Thoracic aorta (tissue), 2 donors: Measurements from ENCODE around the gene RAPSN. TPM values are rescaled to one million over a fixed set of nuclear protein-coding genes. Genes with fewer than 3 reads are reported as not detected.

Experiments used
- ATAC-seq: fragments of 150-250 bp; one replicate; pipeline ENCODE4 v1.8.0; 2017; ENCODE audit warnings: low read depth; ENCODE audit not compliant: insufficient number of reproducible peaks, low FRiP score
- DNase-seq: peaks from one replicate; pipeline ENCODE4 v3.0.0-alpha.2; 2020; ENCODE audit warnings: low spot score
- H3K27ac ChIP-seq, 2 donors: fragments of 200-600 bp; sonication (generic); 1 replicate in 1 of 2; 2 replicates in 1 of 2; pipeline ENCODE4 v1.5.1; 2016; ENCODE audit warnings: mild to moderate bottlenecking in 2 of 2, moderate library complexity in 2 of 2
- H3K27me3 ChIP-seq: fragments of 200-600 bp; sonication (generic); replicated peaks from 2 replicates; pipeline ENCODE4 v1.6.0; 2016; ENCODE audit warnings: mild to moderate bottlenecking; ENCODE audit not compliant: insufficient read depth
- H3K36me3 ChIP-seq: fragments of 200-600 bp; sonication (generic); one replicate; pipeline ENCODE4 v1.5.1; 2016
- H3K4me1 ChIP-seq, 2 donors: fragments of 200-600 bp; sonication (generic); 1 replicate in 1 of 2; 2 replicates in 1 of 2; pipeline versions ENCODE4 v1.5.1 to v1.6.0; 2016; ENCODE audit warnings: low read depth in 2 of 2, mild to moderate bottlenecking in 1 of 2; ENCODE audit not compliant: control insufficient read depth in 1 of 2
- H3K4me3 ChIP-seq: fragments of 200-600 bp; sonication (generic); 2 replicates; pipeline ENCODE4 v1.5.1; 2016; ENCODE audit warnings: mild to moderate bottlenecking
- H3K9me3 ChIP-seq: fragments of 200-600 bp; sonication (generic); 2 replicates; pipeline ENCODE4 v1.5.1; 2016
- total RNA-seq, 2 donors: library from RNA; depleted of rRNA; stranded (reverse); fragments of >200 nt; gene quantifications; one replicate each; pipeline versions ENCODE4 v1.1.0 to v1.2.3, GENCODE V29; 2016
- TF ChIP-seq, protein P1 (sequence below): fragments of 200-600 bp; sonication (generic); IDR thresholded peaks from one replicate; pipeline ENCODE4 v1.5.1; 2019; ENCODE audit warnings: antibody characterized with exemption

RAPSN gene
- total RNA-seq, 2 donors from 2014 or later, result 0.41 TPM; not detected in 1

- TF ChIP-seq, protein P1, sequence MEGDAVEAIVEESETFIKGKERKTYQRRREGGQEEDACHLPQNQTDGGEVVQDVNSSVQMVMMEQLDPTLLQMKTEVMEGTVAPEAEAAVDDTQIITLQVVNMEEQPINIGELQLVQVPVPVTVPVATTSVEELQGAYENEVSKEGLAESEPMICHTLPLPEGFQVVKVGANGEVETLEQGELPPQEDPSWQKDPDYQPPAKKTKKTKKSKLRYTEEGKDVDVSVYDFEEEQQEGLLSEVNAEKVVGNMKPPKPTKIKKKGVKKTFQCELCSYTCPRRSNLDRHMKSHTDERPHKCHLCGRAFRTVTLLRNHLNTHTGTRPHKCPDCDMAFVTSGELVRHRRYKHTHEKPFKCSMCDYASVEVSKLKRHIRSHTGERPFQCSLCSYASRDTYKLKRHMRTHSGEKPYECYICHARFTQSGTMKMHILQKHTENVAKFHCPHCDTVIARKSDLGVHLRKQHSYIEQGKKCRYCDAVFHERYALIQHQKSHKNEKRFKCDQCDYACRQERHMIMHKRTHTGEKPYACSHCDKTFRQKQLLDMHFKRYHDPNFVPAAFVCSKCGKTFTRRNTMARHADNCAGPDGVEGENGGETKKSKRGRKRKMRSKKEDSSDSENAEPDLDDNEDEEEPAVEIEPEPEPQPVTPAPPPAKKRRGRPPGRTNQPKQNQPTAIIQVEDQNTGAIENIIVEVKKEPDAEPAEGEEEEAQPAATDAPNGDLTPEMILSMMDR, result no peak
- DNase-seq (no peak), ATAC-seq (no peak)
- Histone ChIP-seq H3K27me3 (no peaks in the 10 kb centered on the region), H3K27ac (no peak overlapping the region), H3K4me1 (no peaks in the 10 kb centered on the region), H3K36me3 (no peaks in the 10 kb centered on the region), H3K4me3 (no peak overlapping the region), H3K9me3 (no peaks in the 10 kb centered on the region)
Observed at GRCh38 chr11:47453365-47453764, 4.4 kb upstream of the RAPSN start.

DNA sequence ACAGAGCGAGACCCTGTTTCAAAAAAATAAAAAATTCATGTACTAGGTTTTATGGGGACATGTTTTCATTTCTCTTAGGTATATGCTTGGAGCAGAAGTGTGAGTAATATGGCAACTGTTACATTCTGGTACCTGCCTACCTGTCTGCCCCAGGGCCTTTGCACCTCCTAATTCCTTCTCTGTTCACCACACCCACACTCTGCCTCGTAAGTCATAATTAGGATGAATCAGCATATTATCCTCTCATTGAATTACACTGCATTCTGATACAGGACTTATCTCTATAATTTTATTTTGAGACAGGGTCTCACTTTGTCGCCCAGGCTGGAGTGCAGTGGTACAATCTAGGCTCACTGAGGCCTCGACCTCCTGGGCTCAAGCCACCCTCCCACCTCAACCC is 3.1 kb upstream of the RAPSN start:
- no peaks in the 10 kb centered on the region for H3K4me1 ChIP-seq
- H3K27me3 ChIP-seq, result no peaks in the 10 kb centered on the region
- TF ChIP-seq, protein P1, result no peak

GRCh38 chr11:47451436-47451835 is 2.5 kb upstream of the RAPSN start:
- TF ChIP-seq, protein P1, result no peak
- no peaks in the 10 kb centered on the region for H3K9me3 ChIP-seq
- no peak overlapping the region for H3K4me3 ChIP-seq
- no peaks in the 10 kb centered on the region for H3K4me1 ChIP-seq
- DNase-seq, result no peak
- H3K36me3 ChIP-seq, result no peaks in the 10 kb centered on the region
- no peak for ATAC-seq
- H3K27me3 ChIP-seq, result no peaks in the 10 kb centered on the region
- H3K27ac ChIP-seq, result no peak overlapping the region

More for the DNA sequence above, 3.1 kb upstream of the RAPSN start:
- Histone ChIP-seq H3K36me3 (no peaks in the 10 kb centered on the region), H3K9me3 (no peaks in the 10 kb centered on the region), H3K27ac (no peak overlapping the region), H3K4me3 (no peak overlapping the region)
- DNase-seq, result no peak
- ATAC-seq, result no peak

- H3K27me3 ChIP-seq, result no peaks in the 10 kb centered on the region
- DNase-seq (no peak), ATAC-seq (no peak)
- H3K27ac ChIP-seq, result no peak overlapping the region
- H3K4me1 ChIP-seq, result no peaks in the 10 kb centered on the region
- TF ChIP-seq, protein P1, result no peak
- H3K36me3 ChIP-seq, result no peaks in the 10 kb centered on the region
- no peak overlapping the region for H3K4me3 ChIP-seq
- H3K9me3 ChIP-seq, result no peaks in the 10 kb centered on the region
Observed at GRCh38 chr11:47449541-47449940, 605 bp upstream of the RAPSN start.

GRCh38 chr11:47447906-47448305 is 1.0 kb downstream of the RAPSN start:
- Histone ChIP-seq H3K4me1 (no peaks in the 10 kb centered on the region), H3K36me3 (no peaks in the 10 kb centered on the region), H3K27me3 (no peaks in the 10 kb centered on the region), H3K4me3 (no peak overlapping the region), H3K9me3 (no peaks in the 10 kb centered on the region), H3K27ac (no peak overlapping the region)
- ATAC-seq (no peak), DNase-seq (no peak)
- TF ChIP-seq, protein P1, result no peak
